Stimulated activated effector memory CD8-positive, alpha-beta T cell treated with anti-CD3 and anti-CD28 coated beads, Interleukin-12 subunit alpha, Interleukin-12 subunit beta, amount 100 ng/mL, for 72 hours (primary cell): ENCODE measurements around the gene LMO7.
"Not testable (repeated sequence)": the region's sequence is repeated elsewhere in the genome, so short reads cannot be mapped to it uniquely, and the experiment has no call there.

Experiments
- ATAC-seq: fragments of 150-1000 bp; cut with Tn5 transposase; 2 replicates; pipeline ENCODE4 v1.10.0; 2021
- DNase-seq, 2 donors: peaks; one replicate each; pipeline ENCODE4 v3.0.0; 2021 to 2022; ENCODE audit warnings: low spot score in 2 of 2
- H3K27ac Mint-ChIP-seq: one replicate; pipeline ENCODE4 v1.8.0; 2022; ENCODE audit warnings: mild to moderate bottlenecking, mixed read lengths
- H3K36me3 Mint-ChIP-seq: one replicate; pipeline ENCODE4 v1.8.0; 2022; ENCODE audit warnings: mild to moderate bottlenecking, mixed read lengths
- H3K4me1 Mint-ChIP-seq: one replicate; pipeline ENCODE4 v1.8.0; 2022; ENCODE audit warnings: mixed read lengths
- H3K4me3 Mint-ChIP-seq: one replicate; pipeline ENCODE4 v1.8.0; 2022; ENCODE audit warnings: mild to moderate bottlenecking, mixed read lengths
- H3K9me3 Mint-ChIP-seq: one replicate; pipeline ENCODE4 v1.8.0; 2022; ENCODE audit warnings: mixed read lengths

LMO7 gene

GRCh38 chr13:75779393-75779792 lies 143.3 kb downstream of the LMO7 start:
- Mint-ChIP-seq H3K9me3 (peaks cover 13% of the 10 kb centered on the region), H3K4me3 (no peak overlapping the region), H3K4me1 (no peaks in the 10 kb centered on the region), H3K27ac (no peak overlapping the region), H3K36me3 (no peaks in the 10 kb centered on the region)
- ATAC-seq, result no peak
- no peak for DNase-seq

DNA sequence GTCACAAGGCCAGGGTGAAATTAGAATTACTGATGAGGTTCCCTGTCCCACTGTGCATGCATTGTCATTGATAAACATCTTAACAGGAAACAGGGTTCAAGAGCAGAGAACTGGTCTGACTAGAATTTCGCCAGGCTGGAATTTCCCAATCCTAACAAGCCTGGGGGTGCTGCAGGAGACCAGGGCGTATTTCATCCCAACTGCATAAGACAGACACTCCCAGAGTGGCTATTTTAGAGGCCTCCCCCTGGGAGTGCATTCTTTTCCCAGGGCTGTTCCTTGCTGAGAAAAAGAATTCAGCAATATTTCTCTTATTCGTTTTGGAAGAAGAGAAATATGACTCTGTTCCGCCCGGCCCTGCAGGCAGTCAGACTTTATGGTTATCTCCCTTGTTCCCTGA lies 144.0 kb downstream of the LMO7 start:
- H3K4me3 Mint-ChIP-seq, ATAC-seq, H3K27ac Mint-ChIP-seq, H3K36me3 Mint-ChIP-seq, H3K4me1 Mint-ChIP-seq, DNase-seq: not testable (repeated sequence)
- peaks cover 13% of the 10 kb centered on the region for H3K9me3 Mint-ChIP-seq

- Mint-ChIP-seq H3K9me3 (peaks cover 13% of the 10 kb centered on the region), H3K27ac (no peak overlapping the region), H3K4me3 (no peak overlapping the region), H3K4me1 (no peaks in the 10 kb centered on the region), H3K36me3 (no peaks in the 10 kb centered on the region)
- no peak for ATAC-seq
- no peak for DNase-seq
Measured at GRCh38 chr13:75782985-75783384, 146.9 kb downstream of the LMO7 start.

DNA sequence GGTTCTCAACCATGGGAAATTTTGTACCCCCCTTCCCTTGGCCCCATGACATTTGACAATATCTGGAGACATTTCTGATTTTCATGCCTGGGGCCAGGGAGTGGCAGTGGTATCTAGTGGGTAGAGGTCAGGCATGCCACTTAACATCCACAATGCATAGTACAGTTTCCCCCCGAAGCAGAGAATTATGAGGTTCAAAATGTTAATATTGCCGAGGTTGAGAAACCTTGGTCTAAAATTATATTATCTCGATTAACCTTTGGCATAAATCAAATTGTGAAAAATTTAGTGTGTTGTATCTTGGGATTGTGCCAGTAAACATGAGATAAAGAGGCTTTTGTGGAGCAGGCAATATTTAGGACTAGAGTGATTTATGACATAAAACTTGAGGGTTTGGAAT lies 147.9 kb downstream of the LMO7 start:
- Mint-ChIP-seq H3K36me3 (no peaks in the 10 kb centered on the region), H3K9me3 (peaks cover 10% of the 10 kb centered on the region), H3K4me3 (no peak overlapping the region), H3K27ac (no peak overlapping the region), H3K4me1 (no peaks in the 10 kb centered on the region)
- DNase-seq (no peak), ATAC-seq (no peak)

DNA sequence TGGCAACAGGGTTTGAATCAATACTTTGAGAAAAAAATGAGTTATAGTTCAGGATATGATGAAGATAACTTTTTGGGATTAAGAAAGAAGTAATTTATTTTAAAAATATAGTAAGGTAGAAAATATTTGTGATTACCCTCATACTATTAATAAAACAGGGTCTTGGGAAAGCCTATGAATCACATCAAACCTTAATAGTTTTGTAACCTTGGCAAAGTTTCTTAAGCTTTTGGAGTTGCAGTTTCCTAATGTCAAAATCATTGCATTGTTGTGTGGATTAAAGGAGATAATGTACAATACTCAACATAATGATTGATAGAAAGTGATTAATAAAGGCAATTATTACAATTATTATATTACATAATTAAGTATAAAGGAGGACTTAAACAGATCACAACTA lies 149.0 kb downstream of the LMO7 start:
- H3K4me1 Mint-ChIP-seq, result no peaks in the 10 kb centered on the region
- no peak overlapping the region for H3K27ac Mint-ChIP-seq
- no peak for ATAC-seq
- H3K4me3 Mint-ChIP-seq, result no peak overlapping the region
- no peak for DNase-seq
- no peaks in the 10 kb centered on the region for H3K36me3 Mint-ChIP-seq
- peaks cover 3% of the 10 kb centered on the region for H3K9me3 Mint-ChIP-seq

- Mint-ChIP-seq H3K27ac (no peak overlapping the region), H3K9me3 (no peaks in the 10 kb centered on the region), H3K4me1 (no peaks in the 10 kb centered on the region), H3K36me3 (no peaks in the 10 kb centered on the region), H3K4me3 (no peak overlapping the region)
- DNase-seq (no peak), ATAC-seq (no peak)
Measured at GRCh38 chr13:75787249-75787928, 151.3 kb downstream of the LMO7 start.

DNA sequence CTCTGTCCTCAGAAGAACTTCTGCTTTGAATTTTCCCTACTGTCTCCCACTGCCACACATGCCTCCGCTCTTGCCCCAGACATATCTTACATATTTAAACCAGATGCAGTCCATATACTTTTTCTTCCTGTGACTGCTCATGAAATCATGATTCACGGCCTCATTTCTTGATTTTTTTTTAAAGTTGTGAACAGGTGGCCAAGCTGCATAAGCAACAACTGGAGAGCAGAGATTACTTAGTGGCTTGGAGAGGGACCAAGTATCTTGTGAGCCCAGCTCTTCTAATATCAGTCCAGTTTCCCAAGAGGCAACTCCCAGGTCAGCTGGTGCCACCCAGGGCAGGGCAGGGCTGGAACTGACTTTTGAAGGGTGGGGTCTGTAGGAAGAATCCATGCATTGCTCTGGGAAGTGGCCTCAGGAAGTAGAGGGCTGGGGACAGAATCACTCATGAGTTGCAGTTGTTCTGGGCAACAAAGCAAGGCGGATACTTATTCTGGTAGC lies 152.4 kb downstream of the LMO7 start:
- Mint-ChIP-seq H3K36me3 (no peaks in the 10 kb centered on the region), H3K4me1 (no peaks in the 10 kb centered on the region), H3K27ac (no peak overlapping the region), H3K4me3 (no peak overlapping the region), H3K9me3 (no peaks in the 10 kb centered on the region)
- no peak for DNase-seq
- ATAC-seq, result no peak

DNA sequence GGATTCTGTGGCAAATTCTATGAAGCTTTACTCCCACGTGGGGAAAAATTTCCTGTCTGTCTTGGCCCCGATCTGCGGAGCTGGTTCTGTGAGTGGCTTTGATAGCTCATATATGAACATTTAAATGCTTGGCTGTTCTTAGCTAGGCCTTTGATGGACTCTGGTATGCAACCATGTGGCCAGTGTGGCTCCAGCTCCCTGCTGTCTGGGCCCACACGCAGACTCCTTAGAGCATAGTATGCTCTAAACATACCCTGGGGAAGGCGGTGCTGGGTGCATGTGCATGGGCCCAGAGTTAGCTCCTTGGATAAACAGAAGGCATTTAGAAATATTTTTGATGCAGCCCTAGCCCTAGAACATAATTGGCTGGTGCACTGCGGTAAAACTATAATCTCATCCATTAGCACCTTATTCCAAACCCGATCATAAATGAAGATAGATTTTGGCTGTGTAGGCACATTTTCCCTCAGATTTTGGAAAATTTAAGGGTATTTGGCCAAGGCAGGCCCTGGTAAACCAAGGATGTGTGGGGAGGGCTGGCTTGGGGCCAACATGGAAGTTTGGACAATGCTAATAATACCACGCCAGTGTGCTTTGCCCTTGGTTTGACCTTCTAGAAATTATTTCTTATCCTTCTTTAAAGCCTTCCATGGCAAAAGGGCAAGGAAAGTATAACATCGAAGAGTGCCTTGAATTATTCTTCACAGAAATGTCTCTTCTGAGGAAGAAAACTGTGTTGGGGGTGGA lies 153.5 kb downstream of the LMO7 start:
- H3K4me3 Mint-ChIP-seq, result no peak overlapping the region
- no peaks in the 10 kb centered on the region for H3K4me1 Mint-ChIP-seq
- no peak overlapping the region for H3K27ac Mint-ChIP-seq
- no peak for DNase-seq
- no peaks in the 10 kb centered on the region for H3K9me3 Mint-ChIP-seq
- no peak for ATAC-seq
- H3K36me3 Mint-ChIP-seq, result no peaks in the 10 kb centered on the region

DNA sequence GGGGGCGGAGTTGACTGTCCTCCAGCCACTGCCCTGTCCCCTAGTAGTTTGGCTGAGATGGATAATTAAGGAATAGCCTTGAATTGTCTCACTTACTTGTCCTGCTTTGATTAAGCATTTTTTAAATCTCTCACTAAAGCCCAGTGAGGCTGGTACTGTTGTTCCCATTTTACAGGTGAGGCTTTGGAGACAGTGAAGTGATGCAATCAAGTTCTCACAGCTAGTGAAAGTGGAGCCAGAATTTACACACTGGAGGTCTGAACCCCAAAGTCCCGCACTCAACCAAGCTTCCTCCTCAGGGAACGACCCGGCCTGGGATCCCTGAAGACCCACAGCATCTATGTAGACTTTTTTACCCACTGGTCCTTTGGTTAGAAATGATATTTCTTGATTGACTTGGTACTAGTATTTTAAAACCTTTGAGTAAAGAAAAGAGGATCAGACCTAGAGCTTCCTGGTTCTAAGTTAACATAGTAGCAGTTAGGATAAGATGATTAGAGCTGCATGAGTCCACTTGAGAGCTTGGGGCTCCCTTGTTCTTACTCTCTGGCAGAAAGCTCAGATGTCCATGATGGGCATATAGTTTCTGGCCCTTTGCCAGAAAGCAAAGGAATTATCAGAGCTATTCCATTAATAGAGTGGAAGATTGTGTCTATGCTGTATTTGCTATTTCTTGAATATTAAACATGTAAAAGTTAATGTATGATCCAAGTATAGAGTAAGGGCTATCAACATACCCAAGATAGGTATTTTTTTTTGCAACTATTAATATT lies 154.3 kb downstream of the LMO7 start:
- H3K27ac Mint-ChIP-seq, result no peak overlapping the region
- no peak overlapping the region for H3K4me3 Mint-ChIP-seq
- H3K36me3 Mint-ChIP-seq, result no peaks in the 10 kb centered on the region
- no peaks in the 10 kb centered on the region for H3K4me1 Mint-ChIP-seq
- H3K9me3 Mint-ChIP-seq, result no peaks in the 10 kb centered on the region
- ATAC-seq (no peak), DNase-seq (no peak)

DNA sequence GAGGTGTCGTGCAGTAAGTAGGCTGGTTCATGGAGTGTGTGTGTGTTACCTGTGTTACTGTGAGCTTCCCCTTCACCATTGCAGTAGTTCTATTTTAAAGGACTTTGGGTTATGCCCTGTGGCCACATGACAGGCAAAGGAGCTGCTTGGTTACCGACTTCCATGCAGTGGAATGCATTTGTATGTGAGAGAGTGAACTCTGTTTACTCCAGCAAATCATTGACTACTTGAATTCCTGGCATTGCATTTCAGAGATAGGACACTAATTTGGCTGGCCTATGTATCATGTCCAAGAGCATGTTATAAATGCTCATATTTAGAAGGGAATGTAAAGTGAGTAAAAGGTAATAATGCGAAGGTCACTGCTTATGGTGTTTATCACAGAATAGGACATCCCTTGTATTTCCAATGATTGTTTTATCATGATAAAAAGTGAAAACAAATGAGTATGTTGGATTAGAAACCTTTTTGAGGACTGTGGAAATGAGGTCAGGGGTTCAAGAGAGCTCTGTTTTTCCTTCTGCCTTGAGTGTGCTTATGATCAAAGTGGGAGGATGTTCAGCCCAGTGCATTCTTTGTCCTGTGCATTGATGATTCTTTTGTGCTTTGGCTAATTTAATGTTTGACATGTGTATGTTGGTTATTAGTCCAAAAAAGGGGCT lies 156.5 kb downstream of the LMO7 start:
- no peaks in the 10 kb centered on the region for H3K4me1 Mint-ChIP-seq
- DNase-seq (no peak), ATAC-seq (no peak)
- H3K27ac Mint-ChIP-seq, result no peak overlapping the region
- no peak overlapping the region for H3K4me3 Mint-ChIP-seq
- no peaks in the 10 kb centered on the region for H3K9me3 Mint-ChIP-seq
- no peaks in the 10 kb centered on the region for H3K36me3 Mint-ChIP-seq

DNA sequence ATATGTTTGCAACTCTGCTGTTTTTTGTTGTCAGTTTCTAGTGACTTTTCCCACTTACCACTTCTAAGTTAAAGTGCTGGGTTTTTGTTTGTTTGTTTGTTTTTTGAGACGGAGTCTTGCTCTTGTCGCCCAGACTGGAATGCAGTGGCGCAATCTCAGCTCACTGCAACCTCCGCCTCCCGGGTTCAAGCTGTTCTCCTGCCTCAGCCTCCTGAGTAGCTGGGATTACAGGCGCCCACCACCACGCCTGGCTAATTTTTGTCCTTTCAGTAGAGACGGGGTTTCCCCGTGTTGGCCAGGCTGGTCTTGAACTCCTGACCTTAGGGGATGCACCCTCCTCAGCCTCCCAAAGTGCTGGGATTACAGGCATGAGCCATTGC lies 157.0 kb downstream of the LMO7 start:
- H3K4me1 Mint-ChIP-seq, H3K27ac Mint-ChIP-seq, DNase-seq, H3K4me3 Mint-ChIP-seq, H3K36me3 Mint-ChIP-seq, ATAC-seq, H3K9me3 Mint-ChIP-seq: not testable (repeated sequence)

- Mint-ChIP-seq H3K27ac (no peak overlapping the region), H3K9me3 (no peaks in the 10 kb centered on the region), H3K36me3 (no peaks in the 10 kb centered on the region), H3K4me3 (no peak overlapping the region), H3K4me1 (no peaks in the 10 kb centered on the region)
- DNase-seq (no peak), ATAC-seq (no peak)
Measured at GRCh38 chr13:75794663-75795062, 158.5 kb downstream of the LMO7 start.

DNA sequence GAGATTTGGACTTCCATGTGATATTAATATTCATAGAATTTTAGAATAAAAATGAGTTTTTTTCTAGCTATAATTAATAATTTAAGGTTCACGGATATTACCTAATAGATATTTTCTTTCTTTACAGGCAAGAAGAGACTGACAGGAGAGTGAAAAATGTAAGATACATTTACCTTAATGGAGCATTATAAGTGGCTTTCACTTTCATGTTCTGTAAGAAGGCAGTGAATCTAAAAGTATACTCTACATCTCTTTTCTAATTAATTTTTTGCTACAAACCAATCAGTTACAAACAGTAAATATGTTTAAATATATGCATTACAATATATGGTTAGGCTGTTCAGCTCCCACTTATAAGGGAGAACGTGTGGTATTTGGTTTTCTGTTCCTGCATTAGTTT lies 159.1 kb downstream of the LMO7 start:
- no peak overlapping the region for H3K27ac Mint-ChIP-seq
- H3K4me1 Mint-ChIP-seq, result no peaks in the 10 kb centered on the region
- H3K9me3 Mint-ChIP-seq, result no peaks in the 10 kb centered on the region
- no peaks in the 10 kb centered on the region for H3K36me3 Mint-ChIP-seq
- no peak overlapping the region for H3K4me3 Mint-ChIP-seq
- no peak for DNase-seq
- no peak for ATAC-seq

GRCh38 chr13:75796825-75797224 lies 160.7 kb downstream of the LMO7 start:
- H3K9me3 Mint-ChIP-seq, result no peaks in the 10 kb centered on the region
- ATAC-seq, result no peak
- no peak for DNase-seq
- peaks cover 11% of the 10 kb centered on the region for H3K4me1 Mint-ChIP-seq
- H3K36me3 Mint-ChIP-seq, result no peaks in the 10 kb centered on the region
- no peak overlapping the region for H3K27ac Mint-ChIP-seq
- no peak overlapping the region for H3K4me3 Mint-ChIP-seq

DNA sequence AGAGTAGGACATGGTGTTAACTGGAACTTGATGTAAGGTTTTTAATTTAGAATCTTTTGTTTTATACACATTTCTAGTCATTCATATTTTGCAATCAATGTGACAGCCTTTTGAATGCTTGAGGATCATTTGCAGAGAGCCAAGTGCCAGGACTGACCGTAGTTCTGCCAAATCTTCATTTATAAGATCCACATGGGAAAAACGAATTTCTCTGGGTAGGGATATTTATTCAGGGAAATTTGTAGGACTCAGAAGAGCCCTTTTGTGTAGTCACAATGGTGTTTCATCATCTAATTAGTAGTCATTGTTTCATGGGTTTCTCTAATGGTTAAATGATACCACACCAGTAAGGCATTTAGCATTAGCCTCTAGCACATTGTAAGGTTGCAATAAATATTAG lies 161.1 kb downstream of the LMO7 start:
- Mint-ChIP-seq H3K36me3 (no peaks in the 10 kb centered on the region), H3K9me3 (no peaks in the 10 kb centered on the region), H3K4me1 (peaks cover 15% of the 10 kb centered on the region), H3K4me3 (no peak overlapping the region), H3K27ac (no peak overlapping the region)
- DNase-seq (no peak), ATAC-seq (no peak)
